Raji (cell line): ENCODE measurements around the gene OR10P1.

Source experiments
- POLR2A ChIP-seq: IDR thresholded peaks from 2 replicates; pipeline ENCODE4 v1.6.1; 2011; ENCODE audit warnings: low read depth, low read length, control low read depth; ENCODE audit not compliant: insufficient read depth

Gene OR10P1

GRCh38 chr12:55671746-55672145 lies 35.1 kb downstream of the OR10P1 start:
- no peak for TF ChIP-seq POLR2A

GRCh38 chr12:55673638-55674037 lies 36.9 kb downstream of the OR10P1 start:
- no peak for TF ChIP-seq POLR2A

GRCh38 chr12:55675666-55676065 lies 39.0 kb downstream of the OR10P1 start:
- TF ChIP-seq POLR2A = no peak

DNA sequence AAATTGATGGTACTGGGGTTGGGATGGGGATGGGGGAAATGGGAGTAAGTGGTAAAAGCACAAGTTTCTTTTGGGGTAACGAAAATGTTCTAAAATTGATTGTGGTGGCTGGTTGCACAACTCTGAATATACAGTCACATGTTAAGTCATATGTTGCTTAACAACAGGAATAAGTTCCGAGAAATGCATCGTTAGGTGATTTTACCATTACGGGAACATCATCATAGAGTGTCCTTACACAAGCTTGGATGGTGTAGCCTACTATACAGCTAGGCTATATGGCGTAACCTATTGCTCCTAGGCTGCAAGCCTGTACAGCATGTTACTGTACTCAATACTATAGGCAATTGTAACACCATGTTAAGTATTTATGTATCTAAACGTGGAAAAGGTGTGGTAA lies 40.0 kb downstream of the OR10P1 start:
- TF ChIP-seq POLR2A = no peak

- TF ChIP-seq POLR2A = no peak
Observed at GRCh38 chr12:55679691-55680090, 43.0 kb downstream of the OR10P1 start.

DNA sequence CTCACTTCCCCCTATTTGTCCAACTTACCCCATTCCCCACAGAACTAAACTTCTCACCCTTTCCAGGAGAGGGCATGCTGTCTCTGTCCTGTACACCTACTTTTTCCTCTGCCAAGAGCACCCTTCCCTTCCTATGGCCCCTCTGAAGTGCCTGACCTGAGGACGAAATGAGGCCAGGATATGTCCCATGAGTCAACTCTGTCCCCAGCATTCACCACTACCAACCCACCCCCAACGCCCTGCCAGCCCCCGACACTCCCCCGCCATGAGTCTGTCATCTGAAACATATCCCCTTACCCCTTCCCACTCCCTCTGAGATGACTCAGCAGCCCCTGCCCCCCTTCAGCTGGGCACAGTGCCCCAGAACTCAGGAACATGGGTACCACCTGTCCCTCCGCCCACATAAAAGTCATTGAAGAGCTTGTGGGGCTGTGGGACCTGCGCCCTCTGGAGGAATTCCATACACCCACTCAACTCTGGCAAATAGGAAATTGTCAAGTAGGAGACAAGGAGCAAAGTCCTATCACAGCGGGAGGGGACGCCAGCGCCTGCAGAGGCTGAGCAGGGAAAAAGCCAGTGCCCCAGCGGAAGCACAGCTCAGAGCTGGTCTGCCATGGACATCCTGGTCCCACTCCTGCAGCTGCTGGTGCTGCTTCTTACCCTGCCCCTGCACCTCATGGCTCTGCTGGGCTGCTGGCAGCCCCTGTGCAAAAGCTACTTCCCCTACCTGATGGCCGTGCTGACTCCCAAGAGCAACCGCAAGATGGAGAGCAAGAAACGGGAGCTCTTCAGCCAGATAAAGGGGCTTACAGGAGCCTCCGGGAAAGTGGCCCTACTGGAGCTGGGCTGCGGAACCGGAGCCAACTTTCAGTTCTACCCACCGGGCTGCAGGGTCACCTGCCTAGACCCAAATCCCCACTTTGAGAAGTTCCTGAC lies 44.7 kb downstream of the OR10P1 start:
- TF ChIP-seq POLR2A = no peak

DNA sequence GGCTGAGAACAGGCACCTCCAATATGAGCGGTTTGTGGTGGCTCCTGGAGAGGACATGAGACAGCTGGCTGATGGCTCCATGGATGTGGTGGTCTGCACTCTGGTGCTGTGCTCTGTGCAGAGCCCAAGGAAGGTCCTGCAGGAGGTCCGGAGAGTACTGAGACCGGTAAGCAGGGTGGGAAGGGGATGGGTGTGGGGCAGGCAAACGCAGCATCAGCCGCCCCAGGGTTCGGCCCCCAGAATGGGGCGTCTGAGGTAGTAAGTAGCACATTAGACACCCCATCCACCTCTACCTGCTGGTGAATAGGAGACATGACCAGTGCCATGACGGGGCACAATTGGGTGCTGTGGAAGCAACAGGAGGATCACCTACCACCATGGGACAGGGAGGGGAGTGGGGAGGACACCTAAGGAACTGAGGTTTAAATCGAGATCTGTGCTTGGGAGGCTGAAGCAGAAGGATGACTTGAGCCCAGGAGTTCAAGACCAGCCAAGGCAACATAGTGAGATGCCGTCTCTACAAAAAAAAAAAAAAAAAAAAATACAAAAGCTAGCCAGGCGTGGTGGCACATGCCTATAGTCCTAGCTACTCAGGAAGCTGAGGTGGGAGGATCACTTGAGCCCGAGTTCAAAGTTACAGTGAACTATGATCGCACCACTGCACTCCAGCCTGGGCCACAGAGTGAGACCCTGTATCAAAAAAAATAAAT lies 45.5 kb downstream of the OR10P1 start:
- no peak for TF ChIP-seq POLR2A

DNA sequence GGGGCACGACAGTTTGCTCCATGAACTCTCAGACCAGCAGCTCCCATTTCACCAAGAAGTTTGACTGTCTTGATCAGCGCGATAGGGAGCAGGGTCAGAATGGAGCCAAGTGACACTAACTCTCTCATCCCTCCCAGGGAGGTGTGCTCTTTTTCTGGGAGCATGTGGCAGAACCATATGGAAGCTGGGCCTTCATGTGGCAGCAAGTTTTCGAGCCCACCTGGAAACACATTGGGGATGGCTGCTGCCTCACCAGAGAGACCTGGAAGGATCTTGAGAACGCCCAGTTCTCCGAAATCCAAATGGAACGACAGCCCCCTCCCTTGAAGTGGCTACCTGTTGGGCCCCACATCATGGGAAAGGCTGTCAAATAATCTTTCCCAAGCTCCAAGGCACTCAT lies 47.0 kb downstream of the OR10P1 start:
- no peak for TF ChIP-seq POLR2A

DNA sequence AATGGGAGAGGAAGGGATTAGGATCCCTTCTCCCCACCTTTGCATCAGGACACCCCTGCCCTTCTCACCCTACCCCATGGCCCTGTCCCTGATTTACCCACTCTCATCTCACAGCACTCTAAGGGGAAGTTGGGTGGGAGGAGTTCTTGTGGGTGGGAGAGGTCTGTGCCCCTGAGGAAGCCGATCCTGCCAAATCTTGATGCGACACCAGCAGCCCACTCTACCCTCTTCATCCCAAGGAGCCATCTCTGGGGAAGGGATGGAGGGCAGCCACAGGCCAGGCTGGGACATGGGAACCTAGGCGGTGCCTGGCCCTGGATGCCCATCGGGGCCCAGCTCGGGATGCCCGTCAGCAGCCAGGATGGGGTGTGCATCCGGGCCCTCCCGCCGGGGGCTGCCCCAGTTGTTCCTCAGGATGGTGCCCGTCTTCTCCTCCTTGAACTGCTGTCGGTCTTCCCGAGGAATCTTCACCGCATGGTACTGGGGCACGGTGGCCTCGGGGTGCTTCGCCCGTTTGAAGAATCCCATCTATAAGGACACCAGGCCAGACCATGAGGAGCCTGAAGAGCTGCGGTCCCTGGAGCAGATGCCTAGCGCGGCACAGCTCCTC lies 48.2 kb downstream of the OR10P1 start:
- TF ChIP-seq POLR2A = no peak

GRCh38 chr12:55685671-55686070 lies 49.0 kb downstream of the OR10P1 start:
- TF ChIP-seq POLR2A = no peak

DNA sequence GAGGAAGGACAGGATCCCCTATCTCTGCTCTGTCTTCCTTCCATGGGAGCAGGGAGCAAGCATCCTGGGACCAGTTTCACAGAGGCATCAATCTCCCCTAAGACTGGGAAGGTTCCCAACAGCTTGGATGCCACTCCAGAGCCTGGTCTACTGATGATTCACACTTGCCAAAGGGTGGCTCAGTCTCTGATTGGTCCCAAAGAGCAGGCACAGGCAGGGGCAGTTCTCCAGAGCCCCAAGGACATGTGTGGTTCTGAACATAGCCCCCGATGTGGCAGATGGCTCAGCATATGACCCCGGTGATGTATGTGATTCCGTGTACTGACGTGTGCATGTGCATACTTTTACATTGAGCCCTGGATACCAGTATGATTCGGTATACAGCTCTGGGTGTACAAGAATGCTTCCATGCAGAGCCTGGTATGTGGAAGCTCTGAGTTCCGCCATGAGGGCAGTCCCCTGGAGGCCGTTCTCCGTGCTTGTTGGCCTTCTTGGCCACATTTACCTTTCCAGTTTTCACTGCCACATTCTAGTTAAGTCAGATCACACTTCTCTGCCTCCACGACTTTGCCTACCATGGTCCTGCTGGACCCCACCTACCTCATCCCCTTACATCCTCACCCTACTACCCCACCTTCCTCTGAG lies 49.8 kb downstream of the OR10P1 start:
- no peak for TF ChIP-seq POLR2A
